ENCODE data around the gene UBA3. TPM values are rescaled to one million over a fixed set of nuclear protein-coding genes. Genes with fewer than 3 reads are reported as not detected.

The UBA3 gene
- total RNA-seq, 1 donor from 2014 or later = 48.3 TPM

DNA sequence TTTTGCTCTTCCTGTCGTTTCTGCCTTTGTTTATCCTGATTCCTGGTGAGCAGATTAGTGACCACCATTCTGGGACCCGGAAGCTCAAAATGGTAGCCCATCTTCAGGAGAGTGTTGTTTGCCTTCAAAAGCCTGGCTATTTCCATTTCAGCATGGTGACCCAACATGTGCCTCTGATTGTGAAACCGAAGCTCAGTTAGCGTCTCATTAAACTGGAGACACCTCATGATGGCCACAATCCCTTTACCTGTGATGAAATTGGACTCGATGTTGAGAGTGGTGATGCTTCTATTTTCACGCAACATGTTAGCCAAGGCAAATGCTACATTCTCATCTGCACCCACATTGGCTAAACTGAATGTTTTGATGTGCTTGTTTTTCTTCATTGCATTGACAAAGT lies 39.0 kb upstream of the UBA3 start:
- Histone ChIP-seq H3K36me3 (no peaks in the 10 kb centered on the region), H3K9me3 (no peaks in the 10 kb centered on the region), H3K4me3 (no peak overlapping the region), H3K4me1 (no peaks in the 10 kb centered on the region), H3K27me3 (ENCODE audit: low read depth) (no peaks in the 10 kb centered on the region), H3K27ac (no peak overlapping the region)
- no peak for ATAC-seq
- no peak for TF ChIP-seq CTCF (IDR thresholded peaks at IDR 0.05)
- intact Hi-C loops (cut with DNase I) = no loop called here
- DNase-seq = no peak

- DNase-seq = no peak
- no peaks in the 10 kb centered on the region for H3K36me3 ChIP-seq
- intact Hi-C loops (cut with DNase I) = no loop called here
- no peaks in the 10 kb centered on the region for H3K4me1 ChIP-seq
- no peaks in the 10 kb centered on the region for H3K27me3 ChIP-seq (ENCODE audit: low read depth)
- ATAC-seq = no peak
- TF ChIP-seq CTCF (IDR thresholded peaks at IDR 0.05) = no peak
- no peak overlapping the region for H3K27ac ChIP-seq
- no peaks in the 10 kb centered on the region for H3K9me3 ChIP-seq
- no peak overlapping the region for H3K4me3 ChIP-seq
Observed at GRCh38 chr3:69118555-69118954, 38.4 kb upstream of the UBA3 start.

GRCh38 chr3:69116897-69117296 lies 36.7 kb upstream of the UBA3 start:
- no peaks in the 10 kb centered on the region for H3K9me3 ChIP-seq
- H3K4me3 ChIP-seq = no peak overlapping the region
- H3K36me3 ChIP-seq = no peaks in the 10 kb centered on the region
- H3K4me1 ChIP-seq = no peaks in the 10 kb centered on the region
- intact Hi-C loops (cut with DNase I) = no loop called here
- ATAC-seq (no peak), DNase-seq (no peak)
- TF ChIP-seq CTCF (IDR thresholded peaks at IDR 0.05) = no peak
- no peaks in the 10 kb centered on the region for H3K27me3 ChIP-seq (ENCODE audit: low read depth)
- no peak overlapping the region for H3K27ac ChIP-seq

DNA sequence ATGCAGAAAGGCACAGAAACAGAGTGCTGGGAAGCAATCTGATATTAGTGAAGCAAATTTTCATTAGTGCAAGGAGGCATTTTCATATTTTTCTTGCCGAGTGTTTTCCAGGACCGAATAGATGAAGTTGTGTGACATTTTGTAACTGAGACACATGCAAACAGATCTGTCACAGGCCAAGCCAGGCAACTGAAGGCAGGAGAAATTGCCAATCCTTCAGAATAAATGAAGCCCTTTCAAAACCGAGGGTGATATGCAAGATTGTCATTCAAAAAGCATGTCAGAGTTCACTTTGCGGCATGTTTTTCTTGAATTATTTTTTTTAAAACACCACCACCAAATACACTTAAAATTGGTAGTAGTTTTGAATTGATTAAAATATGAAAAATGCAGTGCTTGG lies 36.0 kb upstream of the UBA3 start:
- Histone ChIP-seq H3K9me3 (no peaks in the 10 kb centered on the region), H3K4me3 (no peak overlapping the region), H3K27ac (no peak overlapping the region), H3K27me3 (ENCODE audit: low read depth) (no peaks in the 10 kb centered on the region), H3K4me1 (no peaks in the 10 kb centered on the region), H3K36me3 (no peaks in the 10 kb centered on the region)
- DNase-seq (no peak), ATAC-seq (no peak)
- intact Hi-C loops (cut with DNase I) = no loop called here
- no peak for TF ChIP-seq CTCF (IDR thresholded peaks at IDR 0.05)

GRCh38 chr3:69115731-69116130 lies 35.6 kb upstream of the UBA3 start:
- Histone ChIP-seq H3K4me3 (no peak overlapping the region), H3K36me3 (no peaks in the 10 kb centered on the region), H3K27me3 (ENCODE audit: low read depth) (no peaks in the 10 kb centered on the region), H3K9me3 (no peaks in the 10 kb centered on the region), H3K4me1 (no peaks in the 10 kb centered on the region), H3K27ac (no peak overlapping the region)
- ATAC-seq (no peak), DNase-seq (no peak)
- no peak for TF ChIP-seq CTCF (IDR thresholded peaks at IDR 0.05)
- intact Hi-C loops (cut with DNase I) = no loop called here

DNA sequence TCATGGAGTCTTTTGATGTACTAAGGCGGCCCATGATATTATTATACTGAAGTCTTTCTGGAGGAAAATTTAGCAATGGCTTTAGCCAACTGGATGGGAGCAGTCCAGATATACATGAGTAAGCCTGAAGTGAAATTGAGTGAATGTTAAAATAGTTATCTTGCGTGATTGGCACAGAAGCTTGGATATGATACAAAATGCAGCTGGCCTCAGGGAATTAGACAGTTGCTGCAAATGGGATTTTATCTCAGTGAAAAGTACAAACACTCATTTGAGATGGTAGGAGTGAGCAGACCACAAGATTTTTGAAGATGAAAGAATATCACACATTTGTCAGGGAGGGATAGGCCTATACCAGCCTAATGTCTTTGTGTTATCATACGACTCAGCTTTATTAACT lies 33.4 kb upstream of the UBA3 start:
- no peak for TF ChIP-seq CTCF (IDR thresholded peaks at IDR 0.05)
- Histone ChIP-seq H3K27ac (no peak overlapping the region), H3K27me3 (ENCODE audit: low read depth) (no peaks in the 10 kb centered on the region), H3K4me3 (no peak overlapping the region), H3K4me1 (no peaks in the 10 kb centered on the region), H3K9me3 (no peaks in the 10 kb centered on the region), H3K36me3 (no peaks in the 10 kb centered on the region)
- intact Hi-C loops (cut with DNase I) = no loop called here
- DNase-seq (no peak), ATAC-seq (no peak)
